HK-2 (cell line): Measurements from ENCODE around the gene FABP1.

Experiments used
- DNase-seq: peaks from one replicate; pipeline ENCODE4 v3.0.0-alpha.2; 2018; ENCODE audit not compliant: unreplicated experiment

The FABP1 gene

DNA sequence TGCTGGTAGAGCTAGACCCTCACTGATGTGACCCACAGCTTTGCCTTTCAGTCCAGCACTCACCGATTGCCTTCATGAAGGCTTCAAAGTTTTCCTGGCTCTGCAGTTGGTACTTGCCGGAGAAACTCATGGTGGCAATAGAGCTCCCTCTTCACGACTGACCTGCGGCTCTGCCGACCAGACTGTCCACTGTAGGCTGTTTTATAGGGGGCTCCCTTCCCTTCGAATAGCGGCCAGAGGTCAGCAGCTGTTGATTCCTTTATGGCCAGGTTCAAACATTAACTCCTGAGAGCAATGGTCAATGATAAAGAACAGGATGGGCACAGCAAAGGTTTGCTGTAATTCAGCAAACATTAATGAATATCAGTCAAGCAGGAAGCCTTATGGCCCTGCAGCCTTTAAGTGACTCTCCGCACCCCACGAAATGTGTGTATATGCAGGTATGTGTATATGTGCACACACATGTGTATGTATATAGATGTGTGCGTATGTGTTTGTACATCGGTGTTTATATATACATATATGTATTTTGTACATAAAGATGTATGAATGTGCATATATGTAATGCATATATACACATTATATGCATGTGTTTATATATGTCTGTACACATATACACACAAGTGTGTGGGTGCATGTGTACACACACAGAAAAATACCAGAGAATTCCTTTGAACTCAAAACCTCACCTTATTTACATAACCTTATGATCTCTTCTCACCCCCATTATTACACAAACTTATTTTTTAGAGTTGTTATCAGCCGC lies at the start of gene FABP1:
Gene FABP1 (minus strand): TSS at position 175 of the 766 bp plus-strand sequence. CDS start 45 bp downstream, at position 130.
- DNase-seq: no peak

DNA sequence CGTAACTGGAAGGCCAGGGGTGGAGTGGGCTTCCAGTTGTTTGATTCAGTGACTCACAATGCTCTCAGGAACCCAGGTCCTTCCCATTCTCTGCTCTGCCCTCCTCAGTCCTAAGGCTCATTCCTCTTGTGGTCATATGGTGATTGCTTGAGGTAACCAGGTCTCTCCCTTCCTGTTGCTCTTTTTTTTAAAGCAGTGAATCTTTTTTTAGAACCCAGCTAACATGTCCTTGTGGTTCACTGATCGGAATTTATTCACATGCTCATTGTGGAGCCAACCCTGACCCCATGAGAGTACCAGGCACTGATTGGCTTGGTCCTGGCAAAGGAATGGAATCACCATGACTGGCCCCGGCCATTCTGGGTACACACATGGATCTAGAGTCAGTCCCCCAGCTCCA lies 49.7 kb upstream of the FABP1 start:
- DNase-seq: no peak

DNA sequence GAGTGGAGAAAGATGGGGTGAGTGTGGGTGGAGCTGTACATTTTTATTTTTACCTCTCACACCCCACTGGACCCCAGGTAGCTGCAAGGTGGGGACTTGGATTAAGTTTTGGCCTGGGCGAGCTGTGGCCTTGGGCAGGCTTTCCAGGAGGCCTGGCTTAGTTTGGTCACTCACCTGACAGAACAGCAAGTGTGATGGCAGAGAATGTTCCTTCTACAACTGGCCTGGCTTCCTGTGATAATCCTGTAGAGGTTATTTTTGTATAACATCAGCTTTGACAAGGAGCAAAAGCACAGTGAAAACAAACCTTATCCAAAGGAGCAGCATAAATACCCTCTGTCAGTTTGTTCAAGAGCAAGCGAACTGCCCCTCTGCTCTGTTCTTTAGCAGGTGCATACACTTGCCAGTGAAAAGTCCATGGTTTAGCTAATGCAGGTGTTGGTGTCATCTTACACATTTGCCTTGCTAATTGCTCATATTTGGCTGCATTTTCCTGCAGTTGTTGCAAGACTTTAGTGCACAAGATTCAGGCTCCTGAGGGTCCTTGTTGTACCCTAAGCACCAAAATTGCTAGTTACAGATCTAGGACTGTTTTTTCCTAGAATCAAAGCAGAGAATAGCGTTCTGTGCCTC lies 48.6 kb upstream of the FABP1 start:
- DNase-seq: no peak

DNA sequence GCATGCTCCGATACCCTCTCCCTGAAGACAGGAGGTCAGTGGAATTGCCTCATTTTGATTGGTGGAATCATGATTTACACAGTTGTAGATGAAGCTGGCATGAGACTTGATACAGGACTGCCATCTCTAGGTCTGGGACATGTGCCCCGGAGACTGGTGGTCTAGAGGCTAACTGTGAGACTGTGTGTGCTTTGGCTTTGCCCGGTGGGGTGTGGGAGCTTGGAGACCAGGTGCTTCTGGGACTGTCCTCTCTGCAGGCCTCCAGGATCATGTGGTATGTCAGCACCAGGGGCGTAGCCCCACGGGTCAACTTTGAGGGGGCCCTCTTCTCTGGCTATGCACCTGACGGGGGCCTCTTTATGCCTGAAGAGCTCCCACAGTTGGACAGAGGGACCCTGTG lies 45.0 kb upstream of the FABP1 start:
- DNase-seq: no peak

DNA sequence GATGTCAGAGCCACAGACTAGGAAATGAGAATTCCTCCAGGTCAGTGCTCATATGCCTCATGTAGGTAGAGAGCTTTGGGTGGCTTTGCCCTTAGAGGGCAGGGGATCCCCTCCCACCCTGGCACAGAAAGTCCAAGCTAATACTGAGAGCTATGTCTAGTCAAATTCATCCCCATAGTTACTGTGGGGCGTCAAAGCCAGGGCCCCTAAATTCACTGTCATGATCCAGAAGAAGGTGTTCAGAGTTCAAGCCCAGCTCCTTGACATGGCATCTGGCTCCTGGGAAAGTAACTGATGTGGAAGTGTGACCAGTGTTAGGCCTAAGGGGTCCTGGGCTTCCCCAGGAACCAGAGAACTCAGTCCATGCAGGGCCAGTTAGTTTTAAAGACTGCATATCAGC lies 44.1 kb upstream of the FABP1 start:
- no peak for DNase-seq

DNA sequence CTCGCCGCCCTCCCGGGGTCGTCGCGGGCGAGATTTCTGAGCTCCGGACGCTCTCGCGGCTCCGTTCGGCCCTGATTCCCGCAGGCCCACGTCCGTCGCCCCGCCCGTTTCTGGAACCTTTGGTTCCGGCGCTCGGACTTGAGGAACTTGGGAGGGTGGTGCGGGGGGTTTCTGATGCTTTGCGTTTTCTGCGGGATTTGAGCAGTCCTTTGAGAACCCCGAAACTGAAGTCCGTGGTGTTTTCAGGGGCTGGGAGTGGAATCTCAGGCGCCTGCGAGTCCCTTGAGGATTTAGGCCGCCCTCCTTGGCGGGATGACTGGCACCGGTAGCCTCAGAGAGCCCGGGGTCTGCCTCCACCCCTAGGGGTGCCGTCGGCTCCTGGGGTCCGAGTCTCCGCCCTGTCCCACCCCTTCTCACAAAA lies 42.6 kb upstream of the FABP1 start:
- DNase-seq: no peak

DNA sequence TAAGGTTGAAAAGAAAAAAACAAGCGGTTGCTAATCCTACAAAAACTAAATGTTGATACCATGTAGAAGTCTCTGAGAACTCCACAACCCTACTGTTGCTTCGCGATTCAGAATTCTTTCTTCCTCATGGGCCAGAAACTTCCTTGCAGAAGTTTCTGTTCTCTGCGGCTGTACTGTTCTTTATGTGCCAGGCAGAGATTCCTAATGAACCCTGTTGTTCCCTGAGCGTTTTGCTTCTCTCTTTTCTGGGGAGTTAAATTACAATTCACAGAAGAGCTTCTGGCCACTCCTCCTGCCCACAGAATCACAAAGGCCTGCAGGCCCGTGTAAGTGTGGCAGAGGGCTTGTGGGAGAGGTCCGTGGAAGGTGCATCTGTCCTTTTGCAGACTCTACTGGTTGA lies 40.5 kb upstream of the FABP1 start:
- no peak for DNase-seq

DNA sequence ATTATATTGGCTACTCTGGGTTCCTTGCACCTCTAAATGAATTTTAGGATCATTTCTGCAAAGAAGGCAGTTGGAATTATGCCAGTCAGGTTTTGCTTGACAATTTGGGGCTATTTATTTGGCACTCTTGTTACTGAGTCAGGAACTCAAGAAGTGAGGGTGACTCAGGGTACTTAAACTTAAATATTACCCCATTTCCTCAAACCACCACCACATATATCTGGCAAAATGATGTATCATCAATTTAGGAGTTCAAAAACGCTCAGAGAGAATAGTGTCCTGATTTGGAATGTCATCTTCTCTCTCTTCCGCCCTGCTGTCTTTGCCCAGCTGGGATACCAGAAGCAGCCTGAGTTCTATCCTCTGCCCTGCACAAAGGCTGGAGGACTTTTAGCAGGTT lies 39.9 kb upstream of the FABP1 start:
- no peak for DNase-seq

DNA sequence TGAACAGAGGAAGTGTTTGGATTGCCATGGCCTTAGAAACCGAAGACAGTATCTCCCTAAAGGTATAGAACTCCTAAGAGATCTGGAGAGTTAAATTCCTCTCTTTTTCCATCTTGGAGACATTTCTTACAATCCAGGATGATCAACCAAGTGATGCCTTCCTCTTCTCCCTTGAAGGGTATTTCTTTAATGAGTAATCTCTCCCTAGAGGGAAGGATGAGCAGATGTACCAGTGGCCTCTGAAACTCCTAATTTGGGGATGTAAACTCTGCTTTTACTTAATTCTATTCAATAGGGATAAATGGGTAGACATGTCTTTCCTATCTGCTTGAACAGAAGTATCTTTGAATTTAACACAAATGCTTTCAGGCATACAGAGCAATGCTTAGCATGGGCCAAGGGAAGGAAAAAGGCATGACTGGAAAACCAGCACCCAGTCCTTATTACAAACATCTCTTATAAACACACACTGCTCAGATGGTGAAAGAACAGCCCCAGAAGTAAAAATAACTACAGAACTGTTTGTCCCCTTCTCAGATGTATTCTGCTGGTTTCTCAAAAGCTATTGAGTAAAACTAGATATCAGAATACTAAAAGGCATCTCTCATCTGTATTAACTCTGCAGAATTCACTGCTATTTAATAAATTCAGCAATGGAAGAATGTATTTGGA lies 37.6 kb upstream of the FABP1 start:
- DNase-seq: no peak

DNA sequence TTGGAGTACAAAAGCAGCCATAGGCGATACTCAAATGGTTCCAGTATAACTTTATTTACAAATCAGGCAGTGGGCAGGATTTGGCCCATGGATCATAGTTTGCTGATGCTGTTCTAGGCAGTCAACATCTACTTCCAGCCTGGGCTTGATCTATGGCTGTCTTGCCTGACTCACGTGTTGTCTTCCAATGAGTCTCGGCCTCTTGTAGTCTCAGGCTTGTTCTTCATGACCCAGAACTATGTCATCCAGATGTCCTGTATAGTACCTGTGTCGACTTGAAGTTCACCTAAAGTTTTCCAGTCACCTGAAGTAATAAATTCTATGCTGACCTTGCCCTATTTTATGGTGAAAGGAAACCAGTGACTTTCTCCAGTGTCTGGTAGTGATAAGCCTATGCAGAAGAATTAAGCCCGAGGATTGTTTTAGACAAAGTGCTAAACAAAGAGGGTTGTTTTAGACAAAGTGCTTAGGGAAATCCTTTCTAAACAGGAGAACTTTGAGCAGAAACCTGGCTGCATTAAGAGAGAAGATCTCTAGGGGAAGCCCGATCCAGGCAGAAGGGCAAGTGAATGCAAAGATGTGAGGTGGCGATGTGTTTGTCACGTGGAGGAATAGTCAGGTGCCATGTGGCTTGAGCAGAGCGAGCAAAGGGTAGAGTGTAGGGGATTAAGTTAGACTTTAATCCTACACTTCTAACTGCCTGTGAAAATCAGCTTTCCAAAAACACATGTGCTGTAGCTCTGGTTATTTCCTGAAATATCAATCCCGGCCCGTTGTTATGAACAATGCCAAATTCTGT lies 33.8 kb upstream of the FABP1 start:
- no peak for DNase-seq

DNA sequence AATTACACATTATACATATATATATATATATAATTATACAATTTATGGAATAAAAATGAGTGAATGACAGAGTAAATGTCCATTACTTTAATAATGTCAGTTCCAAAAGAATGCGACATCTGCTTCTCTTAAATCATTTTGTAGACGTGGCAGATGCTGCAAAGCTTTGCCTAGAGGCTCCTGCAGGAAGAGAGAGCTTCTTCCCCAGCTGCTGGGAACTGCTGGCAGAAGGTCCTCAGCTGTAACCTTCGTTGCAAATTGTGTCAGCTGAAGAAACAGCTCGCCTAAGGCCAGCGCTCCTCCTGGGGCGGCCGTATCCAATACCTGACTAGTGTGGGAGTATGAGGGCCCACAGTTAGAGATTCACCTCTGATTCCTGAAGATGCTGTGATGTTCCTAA lies 32.7 kb upstream of the FABP1 start:
- no peak for DNase-seq

DNA sequence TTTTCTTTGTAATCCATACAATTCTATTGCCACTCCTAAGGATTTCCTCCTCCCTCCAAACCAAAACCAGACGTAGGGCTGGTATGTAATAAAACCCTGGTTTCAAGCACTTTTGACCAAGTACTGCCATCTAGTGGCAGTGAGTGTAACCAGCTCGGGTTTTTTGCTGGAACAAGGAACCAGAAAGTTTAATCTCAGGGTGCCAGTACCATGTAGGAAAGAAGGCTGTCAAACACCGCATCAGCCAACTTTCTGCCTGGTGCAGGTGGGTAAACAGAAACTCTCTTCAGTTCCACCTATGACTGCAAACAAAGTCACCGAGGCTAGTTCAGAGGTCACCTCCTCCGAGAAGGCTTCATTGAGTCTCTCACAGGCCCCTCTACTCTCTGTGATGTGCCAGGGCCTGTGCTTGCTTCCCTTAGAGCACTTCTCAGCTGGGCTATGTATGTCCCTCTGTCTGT lies 32.1 kb upstream of the FABP1 start:
- DNase-seq: peak; percentile 46

DNA sequence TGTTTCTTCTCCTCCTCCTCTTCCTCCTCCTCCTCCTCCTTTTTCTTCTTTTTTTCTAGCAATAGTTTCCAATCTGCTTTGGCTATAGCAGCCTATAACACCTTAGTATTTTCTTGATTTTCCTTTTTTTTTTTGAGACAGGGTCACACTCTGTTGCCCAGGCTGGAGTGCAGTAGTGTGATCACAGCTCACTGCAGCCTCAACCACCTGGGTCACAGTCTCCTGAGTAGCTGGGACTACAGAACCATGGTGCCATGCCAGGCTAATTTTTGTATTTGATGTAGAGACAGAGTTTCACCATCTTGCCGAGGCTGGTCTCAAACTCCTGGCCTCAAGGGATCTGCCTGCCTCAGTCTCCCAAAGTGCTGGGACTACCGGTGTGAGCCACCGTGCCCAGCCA lies 31.6 kb upstream of the FABP1 start:
- DNase-seq: no peak

DNA sequence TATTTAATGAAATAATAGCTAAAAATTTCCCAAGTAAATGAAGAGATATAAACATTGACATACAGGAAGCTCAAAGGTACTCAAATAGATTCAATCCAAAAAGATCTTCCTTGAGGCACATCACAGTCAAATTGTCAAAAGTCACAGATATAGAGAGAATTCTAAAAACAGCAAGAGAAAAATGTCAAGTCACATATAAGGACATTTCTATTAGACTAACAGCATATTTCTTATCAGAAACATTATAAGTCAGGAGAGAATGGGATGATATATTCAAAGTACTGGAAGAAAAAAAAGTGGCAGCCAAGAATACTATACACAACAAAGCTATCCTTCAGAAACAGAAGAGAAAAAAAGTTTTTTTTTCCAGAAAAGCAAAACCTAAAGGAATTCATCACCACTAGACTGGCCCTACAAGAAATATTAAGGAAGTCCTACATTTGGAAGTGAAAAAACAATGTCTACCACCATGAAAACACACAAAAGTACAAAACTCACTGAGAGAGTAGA lies 21.1 kb upstream of the FABP1 start:
- DNase-seq: no peak

DNA sequence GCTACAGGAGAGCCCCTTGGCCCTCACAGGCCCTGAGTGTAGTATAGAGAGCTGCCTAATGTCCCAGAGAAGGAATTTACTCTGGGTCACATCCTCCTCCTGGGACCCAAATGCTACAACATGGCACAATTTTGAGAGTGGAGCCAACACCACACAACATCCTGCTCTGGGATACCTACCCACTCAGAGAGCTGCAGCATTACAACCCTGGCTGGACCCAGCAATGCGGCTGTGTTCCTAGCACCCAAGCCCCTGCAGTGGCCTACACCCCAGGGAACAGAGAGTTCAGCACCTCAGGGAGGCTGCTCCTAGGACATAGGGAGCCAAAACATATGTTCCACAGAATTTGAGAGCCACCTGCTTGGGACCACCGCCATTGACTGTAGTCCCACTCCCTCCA lies 19.3 kb upstream of the FABP1 start:
- DNase-seq: no peak

DNA sequence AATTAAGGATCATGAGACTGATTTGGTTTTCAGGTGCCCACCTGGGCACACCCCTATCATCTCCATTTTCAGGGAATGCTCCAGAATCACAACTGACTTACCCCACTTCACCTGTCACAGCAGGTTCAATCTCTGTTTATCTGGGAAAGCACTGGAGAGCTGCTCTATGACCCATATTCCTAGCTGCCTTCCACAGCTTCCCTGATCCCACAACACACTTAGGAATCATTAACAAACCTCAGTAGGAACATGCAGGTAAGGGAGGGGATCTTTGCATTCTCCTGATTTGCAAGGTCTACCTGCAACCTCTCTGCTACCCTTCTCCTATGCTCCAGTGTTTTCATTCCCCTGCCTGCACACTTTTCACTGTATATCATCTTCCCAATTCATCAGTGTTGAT lies 18.7 kb upstream of the FABP1 start:
- DNase-seq: no peak

DNA sequence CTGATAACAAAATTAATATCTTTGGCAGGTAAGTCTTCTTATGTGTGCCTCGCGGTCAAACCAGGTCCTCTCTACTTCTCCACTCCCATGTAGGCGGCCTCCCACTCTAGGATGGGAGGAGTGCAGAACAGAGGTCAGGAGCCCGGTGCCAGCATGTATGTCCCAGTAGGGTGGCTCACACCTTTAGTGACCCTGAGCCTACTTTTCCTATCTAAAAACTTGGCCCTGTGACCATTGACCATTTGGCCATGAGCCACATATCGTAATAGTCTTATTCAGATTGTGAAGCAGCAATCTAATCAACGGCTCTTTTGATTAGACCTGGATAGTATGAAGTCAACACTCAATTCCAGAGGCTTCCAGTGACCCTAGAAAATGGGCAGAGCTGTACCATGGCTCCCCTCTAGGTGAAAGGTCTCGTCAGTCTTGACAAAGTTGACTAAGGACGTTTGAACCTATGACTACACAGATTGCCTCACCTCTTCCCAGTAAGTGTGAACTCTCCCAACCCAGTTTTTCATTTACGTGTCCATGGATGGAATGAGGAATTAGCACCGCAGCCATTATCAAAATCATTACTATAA lies 17.1 kb upstream of the FABP1 start:
- DNase-seq: no peak

DNA sequence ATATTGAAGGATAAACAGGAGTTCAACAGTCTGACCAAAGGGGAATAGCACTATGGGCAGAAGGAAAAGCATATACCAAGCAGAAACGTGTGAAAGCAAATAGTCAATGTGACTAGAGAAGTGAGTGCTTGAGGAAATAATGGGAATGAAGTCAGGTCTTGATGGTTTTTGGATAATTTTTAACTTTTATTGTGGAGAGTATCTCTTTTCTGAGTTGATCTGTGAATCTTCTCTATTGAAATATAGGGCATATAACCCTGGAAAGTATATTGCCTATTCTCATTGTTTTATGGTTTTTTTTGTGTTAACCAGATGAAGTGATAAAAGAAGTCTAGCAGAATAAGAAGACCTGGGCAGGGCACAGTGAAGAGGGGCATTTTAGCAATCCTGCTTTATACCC lies 16.4 kb upstream of the FABP1 start:
- no peak for DNase-seq

DNA sequence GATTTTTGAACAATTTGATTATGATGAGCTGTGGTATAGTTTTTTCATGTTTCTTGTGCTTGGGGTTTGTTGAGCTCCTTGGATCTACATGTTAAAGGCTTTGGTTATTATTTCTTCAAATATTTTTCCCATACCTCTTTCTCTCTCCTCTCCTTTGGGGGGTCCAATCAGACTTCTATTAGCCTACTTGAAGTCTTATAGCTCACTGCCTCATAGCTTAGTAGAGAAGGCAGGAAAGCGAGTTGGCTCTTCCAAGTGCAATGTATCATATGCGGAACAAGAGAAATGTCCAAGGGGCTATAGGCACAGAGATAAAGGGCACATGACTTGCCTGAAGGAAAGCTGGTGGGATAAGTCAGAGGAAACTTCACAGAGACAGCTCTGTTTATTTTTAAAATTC lies 14.1 kb upstream of the FABP1 start:
- DNase-seq: no peak

DNA sequence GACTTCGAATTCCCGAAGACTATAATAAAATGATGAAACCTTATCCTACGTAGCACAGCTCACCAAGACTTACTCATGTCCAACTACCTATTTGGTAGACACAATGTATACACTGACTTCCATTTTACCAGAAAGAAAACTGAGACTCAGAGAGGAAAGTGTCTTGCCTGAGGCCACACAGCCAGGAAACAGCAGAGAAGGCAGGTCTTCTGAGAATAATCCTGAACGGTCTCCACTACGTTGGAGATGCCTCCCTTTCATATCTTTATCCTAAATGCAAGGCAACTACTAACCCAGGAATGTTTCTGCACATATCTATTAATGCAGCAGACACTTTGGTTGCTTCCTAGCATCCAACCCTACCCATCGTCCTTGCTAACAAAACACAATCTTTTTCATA lies 11.9 kb upstream of the FABP1 start:
- DNase-seq: no peak

DNA sequence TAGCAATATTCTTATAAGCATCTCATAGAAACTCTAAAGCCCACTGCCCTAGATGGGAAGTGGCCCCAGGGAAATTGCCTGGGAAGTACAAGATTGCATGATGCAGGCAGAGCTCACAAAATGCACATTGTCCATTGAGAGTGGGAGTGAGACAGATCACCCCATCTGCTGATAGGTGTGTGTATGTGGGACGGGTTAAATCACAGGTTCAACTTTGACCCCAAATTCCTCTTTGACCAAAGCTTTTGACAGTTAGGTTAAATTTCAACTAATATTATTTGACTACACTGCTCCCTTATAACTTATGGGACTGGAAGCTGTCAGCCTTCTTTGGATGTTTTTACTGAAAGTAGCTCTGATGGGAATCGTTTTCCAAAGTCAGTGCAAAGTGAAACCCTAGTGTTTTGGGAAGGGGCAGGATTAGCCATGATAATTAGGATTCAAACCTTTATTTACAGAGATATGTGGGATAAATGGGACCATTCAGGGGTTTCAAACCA lies 11.4 kb upstream of the FABP1 start:
- no peak for DNase-seq
